Stimulated activated CD8-positive, alpha-beta memory T cell treated with anti-CD3 and anti-CD28 coated beads, Interleukin-4, amount 100 ng/mL, for 1 hour (primary cell): Measurements from ENCODE around the gene CAPN10.

ENCODE experiments used
- DNase-seq, 2 donors: peaks; one replicate each; pipeline ENCODE4 v3.0.0-alpha.2; 2020; ENCODE audit warnings: low read depth in 2 of 2, low spot score in 1 of 2

Gene CAPN10

DNA sequence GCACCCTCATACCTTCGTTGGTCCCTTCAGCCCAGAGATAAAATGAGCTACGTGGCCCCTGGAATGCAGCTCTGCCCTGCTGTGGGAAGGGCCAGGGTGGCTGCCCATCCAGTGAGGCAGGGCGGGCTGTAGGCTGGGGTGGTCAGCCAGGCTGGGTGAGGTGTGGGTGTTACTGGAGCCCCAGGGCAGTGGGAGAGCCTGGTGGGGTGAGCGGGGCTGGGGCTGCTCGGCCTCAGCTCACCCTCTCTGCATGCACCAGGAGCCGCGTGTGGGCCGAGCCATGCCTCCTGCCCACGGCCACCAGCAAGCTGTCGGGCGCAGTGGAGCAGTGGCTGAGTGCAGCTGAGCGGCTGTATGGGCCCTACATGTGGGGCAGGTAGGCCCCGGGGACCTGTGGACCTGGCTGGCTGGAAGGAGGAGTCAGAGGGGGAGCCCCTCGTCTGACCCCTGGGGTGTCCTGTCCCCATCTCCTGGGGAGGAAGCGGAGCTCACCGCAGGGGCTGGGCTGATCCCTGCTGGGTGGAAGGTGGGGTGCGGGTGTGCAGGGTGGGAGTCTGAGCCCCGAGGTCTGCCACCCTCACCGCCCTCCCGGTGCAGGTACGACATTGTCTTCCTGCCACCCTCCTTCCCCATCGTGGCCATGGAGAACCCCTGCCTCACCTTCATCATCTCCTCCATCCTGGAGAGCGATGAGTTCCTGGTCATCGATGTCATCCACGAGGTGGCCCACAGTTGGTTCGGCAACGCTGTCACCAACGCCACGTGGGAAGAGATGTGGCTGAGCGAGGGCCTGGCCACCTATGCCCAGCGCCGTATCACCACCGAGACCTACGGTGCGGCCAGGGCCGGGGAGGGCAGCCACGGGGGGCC, 12.8 kb upstream of the CAPN10 start:
- DNase-seq = no peak

DNA sequence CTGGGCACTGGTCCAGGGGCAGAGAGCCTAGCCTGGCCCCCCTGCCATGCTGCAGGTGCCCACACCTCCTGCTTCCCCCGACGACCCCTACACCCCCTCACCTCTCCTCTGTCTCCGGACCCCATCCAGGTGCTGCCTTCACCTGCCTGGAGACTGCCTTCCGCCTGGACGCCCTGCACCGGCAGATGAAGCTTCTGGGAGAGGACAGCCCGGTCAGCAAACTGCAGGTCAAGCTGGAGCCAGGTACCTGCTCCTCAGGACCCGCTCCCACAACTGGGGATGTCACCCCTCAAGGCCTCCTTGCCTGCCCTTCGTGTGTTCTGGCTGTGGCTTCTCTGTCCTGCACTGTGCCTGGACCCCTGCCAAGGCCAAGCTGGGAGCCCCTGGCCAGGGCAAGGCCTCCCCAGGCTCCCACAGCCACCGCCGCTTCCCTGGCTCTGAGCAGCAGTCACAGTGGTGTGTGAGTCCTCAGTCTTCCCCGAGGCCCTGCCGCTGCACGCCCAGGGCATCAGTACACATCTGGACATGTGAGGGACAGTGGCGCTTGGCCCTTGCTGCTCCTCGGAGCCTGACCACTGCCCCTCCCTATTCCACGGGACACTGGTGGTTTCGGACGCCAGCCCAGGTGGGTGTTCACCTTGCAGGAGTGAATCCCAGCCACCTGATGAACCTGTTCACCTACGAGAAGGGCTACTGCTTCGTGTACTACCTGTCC, 12.0 kb upstream of the CAPN10 start:
- no peak for DNase-seq

DNA sequence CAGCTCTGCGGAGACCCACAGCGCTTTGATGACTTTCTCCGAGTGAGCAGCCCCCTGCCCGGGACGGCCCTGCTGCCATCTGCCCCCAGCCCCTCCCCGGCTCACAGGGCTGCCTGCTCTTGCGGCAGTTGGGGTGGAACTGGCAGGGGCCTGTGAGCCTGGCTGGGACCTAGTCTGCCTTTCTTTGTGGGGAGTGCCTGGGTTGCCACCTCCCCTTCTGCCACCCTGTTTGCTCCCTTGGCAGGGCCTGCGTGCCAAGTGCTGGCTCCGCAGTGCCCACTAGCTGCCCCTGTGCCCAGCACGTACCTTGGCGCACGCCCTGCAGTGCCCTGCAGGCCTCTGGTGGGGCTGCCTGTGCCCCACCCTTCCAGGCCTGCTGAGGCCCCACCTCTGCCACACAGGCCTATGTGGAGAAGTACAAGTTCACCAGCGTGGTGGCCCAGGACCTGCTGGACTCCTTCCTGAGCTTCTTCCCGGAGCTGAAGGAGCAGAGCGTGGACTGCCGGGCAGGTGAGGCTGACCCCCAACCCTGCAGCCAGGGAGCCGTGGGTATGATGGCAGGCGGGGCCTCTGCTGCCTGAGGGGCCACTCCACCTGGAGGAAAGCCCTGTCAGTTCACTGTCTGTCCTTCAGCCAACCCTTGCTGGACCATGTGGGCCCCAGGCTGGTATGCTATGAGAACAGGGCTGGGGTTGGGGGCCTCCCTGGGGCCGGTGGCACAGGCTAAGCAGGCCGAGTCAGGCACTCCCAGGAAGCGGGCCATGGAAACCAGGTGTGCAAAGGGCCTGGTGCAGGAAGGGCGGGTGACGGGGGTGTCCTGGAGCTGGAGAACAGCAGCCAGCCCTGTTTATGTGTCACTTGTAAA, 11.2 kb upstream of the CAPN10 start:
- DNase-seq = no peak

DNA sequence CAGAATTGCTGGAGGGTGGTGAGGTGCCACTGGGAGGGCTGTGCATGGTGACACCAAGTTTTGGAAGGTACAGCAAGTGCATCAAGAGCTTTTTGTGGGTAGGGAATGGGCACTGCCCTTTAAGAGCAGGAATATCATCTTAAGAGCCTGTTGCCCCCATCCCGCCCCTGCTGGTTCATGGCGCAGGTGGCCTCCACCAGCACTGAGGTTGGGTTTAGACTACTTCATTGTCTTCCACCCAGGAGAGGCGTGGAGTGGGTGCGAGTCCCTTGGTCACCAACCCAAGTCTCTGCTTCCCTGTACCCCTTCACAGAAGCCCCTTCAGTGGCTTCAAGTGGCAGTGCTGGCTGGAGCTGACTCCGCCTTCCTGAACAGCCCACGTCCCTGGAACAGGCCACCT, 10.5 kb upstream of the CAPN10 start:
- no peak for DNase-seq

DNA sequence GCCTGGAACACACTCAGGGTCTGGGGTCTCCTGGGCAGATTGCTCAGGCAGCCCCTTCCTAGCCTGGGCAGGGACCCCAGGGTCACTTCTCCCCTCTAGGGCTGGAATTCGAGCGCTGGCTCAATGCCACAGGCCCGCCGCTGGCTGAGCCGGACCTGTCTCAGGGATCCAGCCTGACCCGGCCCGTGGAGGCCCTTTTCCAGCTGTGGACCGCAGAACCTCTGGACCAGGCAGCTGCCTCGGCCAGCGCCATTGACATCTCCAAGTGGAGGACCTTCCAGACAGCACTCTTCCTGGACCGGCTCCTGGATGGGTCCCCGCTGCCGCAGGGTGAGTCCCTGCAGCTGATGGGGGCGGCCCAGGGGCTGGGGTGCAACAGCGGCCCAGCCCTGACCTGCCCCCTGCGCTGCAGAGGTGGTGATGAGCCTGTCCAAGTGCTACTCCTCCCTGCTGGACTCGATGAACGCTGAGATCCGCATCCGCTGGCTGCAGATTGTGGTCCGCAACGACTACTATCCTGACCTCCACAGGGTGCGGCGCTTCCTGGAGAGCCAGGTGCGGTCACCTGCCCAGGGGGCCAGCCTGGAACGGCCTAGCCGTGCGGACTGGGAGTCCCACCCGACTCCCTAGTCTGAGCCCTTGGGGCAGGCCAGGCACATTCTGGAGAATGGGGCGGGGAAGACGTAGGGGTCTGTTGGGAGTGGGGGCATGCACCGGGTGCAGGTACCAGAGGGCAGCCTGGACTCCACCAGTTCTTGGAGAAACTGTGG, 9.9 kb upstream of the CAPN10 start:
- no peak for DNase-seq

DNA sequence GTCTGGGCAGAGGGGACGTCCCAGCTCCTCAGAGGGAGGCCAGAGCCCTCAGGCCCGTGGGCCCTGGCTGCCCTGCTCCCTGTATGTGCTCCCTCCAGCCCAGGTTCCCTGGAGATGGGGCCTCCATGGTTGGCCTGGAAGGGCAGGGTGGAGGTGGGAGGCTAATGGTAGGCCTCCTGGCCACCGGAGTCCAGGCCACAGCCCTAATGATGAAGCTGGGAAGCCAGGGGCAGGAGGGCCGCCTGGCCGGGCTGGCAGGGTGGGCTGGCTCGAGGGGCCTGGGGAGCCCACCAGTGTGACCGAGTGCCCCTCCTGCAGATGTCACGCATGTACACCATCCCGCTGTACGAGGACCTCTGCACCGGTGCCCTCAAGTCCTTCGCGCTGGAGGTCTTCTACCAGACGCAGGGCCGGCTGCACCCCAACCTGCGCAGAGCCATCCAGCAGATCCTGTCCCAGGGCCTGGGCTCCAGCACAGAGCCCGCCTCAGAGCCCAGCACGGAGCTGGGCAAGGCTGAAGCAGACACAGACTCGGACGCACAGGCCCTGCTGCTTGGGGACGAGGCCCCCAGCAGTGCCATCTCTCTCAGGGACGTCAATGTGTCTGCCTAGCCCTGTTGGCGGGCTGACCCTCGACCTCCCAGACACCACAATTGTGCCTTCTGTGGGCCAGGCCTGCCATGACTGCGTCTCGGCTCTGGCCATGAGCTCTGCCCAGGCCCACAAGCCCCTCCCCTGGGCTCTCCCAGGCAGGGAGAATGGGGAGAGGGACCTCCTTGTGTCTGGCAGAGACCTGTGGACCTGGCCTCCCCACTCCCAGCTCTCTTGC, 9.0 kb upstream of the CAPN10 start:
- no peak for DNase-seq

DNA sequence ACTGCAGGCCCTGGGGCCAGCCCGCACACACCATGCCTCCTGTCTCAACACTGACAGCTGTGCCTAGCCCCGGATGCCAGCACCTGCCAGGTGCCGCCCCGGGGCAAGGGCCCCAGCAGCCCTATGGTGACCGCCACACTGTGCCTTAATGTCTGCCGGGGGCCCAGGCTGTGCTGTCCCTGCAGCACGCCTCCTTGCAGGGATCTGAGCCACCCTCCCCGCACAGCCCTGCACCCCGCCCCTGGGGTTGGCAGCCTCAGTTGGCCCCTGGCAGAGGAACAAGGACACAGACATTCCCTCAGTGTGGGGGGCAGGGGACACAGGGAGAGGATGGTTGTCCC, 8.5 kb upstream of the CAPN10 start:
- no peak for DNase-seq

DNA sequence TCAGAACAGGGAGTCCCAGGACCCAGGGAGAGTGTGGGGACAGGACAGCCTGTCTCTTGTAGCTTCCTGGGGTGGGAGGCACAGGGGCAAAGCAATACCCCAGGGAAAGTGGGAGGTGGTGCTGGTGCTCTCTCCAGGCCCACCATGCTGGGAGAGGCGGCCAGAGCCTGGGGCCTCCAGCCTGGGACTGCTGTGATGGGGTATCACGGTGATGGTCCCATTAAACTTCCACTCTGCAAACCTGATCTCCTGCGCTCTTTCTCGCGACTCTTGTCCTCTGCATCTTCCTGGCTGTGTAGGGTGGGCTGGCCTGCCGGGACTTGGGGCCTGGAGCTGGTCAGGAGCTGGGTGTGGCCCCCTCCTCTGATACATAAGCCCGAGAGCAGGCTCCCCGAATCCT, 8.0 kb upstream of the CAPN10 start:
- DNase-seq = no peak

DNA sequence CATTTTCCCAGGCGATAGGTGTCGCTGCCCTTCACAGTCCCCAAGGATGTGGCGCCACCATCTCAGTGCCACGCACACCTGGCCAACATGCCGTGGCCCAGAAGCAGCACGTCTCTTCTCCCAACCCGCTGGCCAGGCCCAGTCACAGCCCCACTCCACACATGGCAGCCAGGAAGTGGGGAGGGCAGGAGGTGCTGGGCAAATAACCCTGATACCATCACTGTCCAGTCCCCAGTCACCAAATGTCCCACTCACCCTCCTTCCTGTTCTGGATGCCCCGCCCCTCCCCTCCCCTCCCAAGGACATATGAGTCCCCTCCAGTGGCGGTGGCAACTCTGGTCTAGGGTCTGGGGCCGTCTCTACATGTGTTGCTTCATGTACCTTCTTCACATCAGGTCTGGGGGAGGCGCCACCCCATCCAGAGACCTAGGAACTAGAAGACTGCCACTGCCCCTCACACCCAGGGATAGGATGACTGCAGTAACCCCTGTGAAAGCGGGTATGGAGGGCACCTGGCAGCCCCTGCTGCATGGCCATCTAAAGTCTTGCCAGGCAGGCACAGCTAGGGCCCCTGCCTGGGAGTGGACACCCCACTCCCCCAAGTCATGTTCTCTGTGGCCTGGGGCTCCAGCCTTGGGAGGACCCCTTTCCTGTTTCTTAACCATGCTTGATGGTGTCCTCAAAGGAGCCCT, 7.3 kb upstream of the CAPN10 start:
- no peak for DNase-seq

DNA sequence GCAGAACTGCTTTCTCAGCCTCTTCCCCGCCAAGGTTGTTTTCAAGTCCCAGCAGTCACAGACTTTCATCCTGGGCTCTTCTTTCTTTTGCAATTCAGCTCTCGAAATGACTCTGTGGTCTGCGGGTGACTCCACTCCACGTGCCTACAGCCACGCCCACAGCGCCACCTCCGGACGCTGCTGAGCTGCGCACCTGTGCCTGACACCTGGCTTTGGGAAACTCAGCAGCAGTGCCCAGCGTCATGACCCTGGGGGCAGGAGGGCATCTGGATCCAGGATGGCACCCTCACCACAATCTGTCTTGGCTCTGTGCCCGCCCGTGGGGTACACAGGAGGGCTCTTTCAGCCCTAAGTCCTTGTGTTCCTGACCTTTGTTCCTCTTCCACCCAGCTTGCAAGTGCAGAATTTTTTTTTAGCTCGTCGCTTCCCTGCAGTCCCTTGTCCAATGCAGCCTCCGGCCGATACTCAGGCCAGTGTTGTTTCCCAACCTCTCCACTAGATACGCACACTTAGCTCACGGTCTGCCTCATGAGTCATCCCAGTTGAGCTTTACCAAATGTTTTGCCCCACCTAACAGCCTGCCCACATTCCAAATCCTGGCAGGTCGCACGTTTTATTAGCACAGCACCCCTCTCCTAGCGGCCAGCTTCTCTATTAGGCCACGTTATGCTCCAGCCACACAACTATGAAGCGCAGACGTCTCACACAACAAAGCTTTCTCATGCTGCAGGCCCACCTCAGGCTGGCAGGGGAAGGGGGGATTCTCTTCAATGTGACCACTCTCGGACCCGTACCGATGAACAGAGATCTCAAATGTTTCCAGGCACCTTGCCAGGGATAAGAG, 6.5 kb upstream of the CAPN10 start:
- DNase-seq = peak in 1 of 2 donors; percentile 52

DNA sequence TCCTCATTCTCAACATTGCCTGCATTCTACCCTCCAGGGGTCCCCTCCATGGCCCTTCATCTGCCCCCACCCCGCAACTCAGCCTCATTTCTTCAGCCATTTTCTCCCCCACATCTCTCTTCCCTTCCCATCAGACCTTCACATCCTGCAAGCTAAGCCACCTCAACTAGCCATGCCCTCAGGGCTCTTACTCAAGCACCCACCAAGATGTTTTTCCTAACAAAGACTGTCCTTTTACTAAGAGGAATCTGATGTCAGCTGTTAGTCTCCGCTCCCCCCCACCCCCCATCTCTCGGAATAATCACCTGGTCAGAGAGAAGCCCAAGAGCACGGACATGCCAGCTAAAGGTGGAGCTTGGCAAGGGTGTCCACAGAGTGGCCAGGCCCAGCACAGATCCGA, 4.7 kb upstream of the CAPN10 start:
- DNase-seq = no peak

DNA sequence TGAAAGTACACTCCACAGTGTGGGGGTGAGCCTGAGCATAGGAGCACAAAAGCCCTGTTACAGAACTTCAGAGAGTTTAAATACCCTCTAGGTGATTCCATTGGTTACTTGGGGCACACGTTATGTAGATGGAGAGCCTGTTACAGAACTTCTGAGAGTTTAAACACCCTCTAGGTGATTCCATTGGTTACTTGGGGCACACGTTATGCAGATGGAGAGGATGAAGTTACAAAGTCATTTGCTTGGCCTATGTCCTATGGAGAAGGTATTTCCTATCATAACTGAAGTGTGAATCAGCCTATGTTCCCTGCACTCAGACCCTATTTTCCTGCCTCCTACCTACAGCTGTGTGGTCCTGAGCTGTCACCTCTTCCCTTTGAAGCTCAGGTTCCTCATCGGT, 3.8 kb upstream of the CAPN10 start:
- no peak for DNase-seq

DNA sequence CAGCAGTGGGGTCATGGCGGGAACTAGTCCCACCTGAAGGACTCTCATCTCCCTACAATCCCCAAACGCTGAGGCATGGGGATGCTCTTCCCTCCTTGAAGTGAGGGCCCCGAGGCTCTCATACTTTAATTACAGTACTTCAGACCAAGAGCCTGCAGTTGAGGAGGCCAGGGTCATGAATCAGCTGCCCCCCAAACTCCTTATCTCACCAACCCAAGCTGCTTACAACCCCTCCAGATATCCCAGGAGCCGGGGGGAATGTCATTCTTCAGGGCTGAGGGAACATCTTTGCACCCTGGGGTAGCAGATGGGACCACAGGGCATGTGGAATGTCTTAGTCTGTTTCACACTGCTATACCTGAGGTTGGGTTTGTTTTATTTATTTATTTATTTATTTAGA, 2.8 kb upstream of the CAPN10 start:
- DNase-seq = no peak

DNA sequence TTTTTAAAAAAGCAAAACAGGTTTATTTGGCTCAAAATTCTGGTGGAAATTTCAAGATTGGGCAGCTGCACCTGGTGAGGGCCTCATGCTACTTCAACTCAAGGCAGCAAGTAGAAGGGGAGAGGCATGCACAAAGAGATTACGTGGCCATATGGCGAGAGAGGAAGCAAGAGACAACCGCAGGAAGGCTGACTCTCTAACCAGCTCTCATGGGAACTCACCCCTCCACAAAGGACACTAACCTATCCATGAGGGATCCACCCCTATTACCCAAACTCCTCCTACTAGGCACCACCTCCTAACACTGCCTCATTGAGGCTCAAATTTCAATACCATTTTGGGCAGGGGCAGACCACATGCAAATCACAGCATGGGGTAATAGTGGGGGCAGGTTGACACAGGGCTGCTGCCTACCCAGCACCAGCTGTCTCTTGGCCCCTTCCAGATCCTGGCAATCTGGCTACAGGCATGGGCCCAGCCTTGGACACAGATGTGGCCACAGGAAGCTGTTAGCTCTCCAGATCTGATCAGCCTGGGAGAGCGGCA, 2.0 kb upstream of the CAPN10 start:
- no peak for DNase-seq

DNA sequence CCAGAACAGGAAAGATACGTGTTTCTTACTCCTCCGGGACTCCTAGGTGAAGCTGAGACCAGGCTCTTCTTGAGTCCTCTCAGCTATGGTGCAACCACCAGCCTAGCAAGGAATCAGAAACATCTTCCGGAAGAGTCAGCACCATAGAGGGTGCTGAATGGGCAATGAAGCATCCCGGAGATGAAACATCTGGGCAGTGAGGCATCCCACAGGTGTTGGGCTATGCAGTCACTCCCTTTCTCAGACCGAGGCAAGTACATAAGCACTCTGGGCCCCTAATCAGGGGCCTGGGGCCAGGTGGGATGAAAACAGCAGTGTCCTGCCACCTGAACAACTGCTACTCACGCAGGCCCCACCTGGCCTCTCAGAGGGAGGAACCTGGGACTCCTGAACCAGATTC, 1.4 kb upstream of the CAPN10 start:
- no peak for DNase-seq

DNA sequence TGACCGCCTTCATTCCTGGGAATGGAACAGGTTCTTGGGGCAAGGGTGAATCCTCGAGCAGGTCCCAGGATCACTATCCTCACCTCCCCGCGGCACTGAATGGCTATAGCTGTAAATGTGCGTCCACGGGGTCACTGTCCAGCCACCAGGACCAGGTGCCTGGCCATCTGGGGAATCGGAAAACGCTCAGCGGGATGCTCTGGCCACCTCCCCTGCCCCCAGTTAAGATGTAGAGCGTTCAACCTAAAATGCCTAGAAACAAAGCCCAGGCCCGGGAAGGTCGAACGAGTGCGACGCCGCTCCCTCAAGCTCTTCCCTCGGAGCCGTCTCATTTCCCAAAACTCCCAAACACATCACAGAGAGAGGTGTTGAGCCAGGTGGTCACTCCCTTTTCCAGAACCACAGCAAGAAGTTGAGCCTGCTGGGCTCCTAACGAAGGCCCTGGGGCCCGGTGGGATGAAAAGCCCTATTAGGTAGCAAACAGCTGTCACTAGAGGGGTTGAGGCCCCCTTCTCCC, 795 bp upstream of the CAPN10 start:
- no peak for DNase-seq

DNA sequence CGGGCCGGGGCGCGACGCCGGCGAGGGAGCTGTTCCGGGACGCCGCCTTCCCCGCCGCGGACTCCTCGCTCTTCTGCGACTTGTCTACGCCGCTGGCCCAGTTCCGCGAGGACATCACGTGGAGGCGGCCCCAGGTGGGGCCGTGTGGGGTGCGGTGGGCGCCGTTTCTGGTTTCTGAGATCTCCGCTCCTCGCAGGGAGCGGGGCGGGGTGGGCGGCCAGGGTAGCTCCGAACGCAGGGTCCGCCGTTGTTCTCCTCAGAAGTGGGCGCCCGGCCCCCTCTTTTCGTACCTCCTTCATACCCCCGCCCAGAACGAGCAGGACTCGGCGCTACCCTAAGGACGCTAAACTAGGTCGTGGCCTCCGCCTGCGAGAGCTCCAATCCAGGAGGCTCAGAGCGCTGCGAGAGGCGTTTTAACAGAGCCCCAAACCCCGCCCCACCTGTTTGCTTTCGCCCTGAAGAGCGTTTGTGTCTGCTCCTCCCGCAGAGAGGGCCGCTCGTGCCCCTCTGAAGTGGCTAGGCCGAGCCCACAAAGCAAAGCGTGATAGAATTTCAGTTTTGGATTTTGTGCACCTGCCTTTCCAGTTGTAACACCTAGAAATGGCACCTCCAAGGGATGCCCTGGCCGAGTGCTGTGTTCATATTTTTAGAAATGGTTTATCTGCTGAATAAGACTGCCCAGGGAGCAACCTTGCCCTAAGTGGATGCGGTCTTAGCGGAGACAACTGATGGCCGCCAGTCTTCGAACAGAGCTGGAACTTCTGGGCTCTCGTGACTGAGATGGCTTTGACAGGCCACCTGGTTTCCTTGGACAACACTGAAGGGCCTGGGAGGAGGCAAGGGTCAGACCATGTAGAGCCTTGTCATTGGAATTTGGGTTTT, 626 bp downstream of the CAPN10 start:
- no peak for DNase-seq
